Astrocyte of the spinal cord (primary cell): Measurements from ENCODE around the gene BAZ1A.
A peak's percentile ranks its signal among the peaks of the same experiment; 100 is the strongest.
"Not testable (repeated sequence)": the region's sequence is repeated elsewhere in the genome, so short reads cannot be mapped to it uniquely, and the experiment has no call there.

Experiments
- DNase-seq: peaks from one replicate; pipeline ENCODE4 v3.0.0; 2011; ENCODE audit warnings: low read depth, low spot score
- H3K4me3 ChIP-seq: 2 replicates; pipeline ENCODE4 v1.5.1; 2011; ENCODE audit warnings: low read depth, mild to moderate bottlenecking, low read length, moderate library complexity
- in situ Hi-C: cut with HindIII; loops from 2 replicates; pipeline ENCODE4 v1.10.0; 2017; ENCODE audit warnings: low sequenced_read_pairs
- TF ChIP-seq, protein P1 (sequence below): IDR thresholded peaks from 2 replicates; pipeline ENCODE4 v1.5.1; 2012; ENCODE audit warnings: low read depth, mild to moderate bottlenecking, low read length, inconsistent platforms

BAZ1A gene

DNA sequence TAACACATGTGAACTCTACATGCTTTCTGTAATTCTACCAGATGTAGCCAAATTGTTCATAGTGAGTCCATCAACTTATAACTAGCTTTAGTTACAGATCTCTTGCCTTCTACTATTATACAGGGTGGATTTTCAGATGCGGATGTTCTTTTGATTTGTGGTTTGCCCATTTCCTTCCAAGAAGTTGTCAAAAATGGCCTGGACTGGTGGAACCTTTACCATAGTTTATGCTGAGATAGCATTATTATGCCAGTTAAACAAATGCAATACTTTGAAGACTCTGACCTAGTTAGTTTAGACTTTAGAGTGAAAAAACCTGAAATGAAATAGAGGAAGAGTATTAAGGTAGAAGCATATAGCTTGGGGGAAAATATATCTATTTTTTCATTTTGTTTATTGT, 133.3 kb downstream of the BAZ1A start:
- H3K4me3 ChIP-seq = no peak overlapping the region
- in situ Hi-C loops = no loop called here
- no peak for DNase-seq
- TF ChIP-seq, protein P1, sequence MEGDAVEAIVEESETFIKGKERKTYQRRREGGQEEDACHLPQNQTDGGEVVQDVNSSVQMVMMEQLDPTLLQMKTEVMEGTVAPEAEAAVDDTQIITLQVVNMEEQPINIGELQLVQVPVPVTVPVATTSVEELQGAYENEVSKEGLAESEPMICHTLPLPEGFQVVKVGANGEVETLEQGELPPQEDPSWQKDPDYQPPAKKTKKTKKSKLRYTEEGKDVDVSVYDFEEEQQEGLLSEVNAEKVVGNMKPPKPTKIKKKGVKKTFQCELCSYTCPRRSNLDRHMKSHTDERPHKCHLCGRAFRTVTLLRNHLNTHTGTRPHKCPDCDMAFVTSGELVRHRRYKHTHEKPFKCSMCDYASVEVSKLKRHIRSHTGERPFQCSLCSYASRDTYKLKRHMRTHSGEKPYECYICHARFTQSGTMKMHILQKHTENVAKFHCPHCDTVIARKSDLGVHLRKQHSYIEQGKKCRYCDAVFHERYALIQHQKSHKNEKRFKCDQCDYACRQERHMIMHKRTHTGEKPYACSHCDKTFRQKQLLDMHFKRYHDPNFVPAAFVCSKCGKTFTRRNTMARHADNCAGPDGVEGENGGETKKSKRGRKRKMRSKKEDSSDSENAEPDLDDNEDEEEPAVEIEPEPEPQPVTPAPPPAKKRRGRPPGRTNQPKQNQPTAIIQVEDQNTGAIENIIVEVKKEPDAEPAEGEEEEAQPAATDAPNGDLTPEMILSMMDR = no peak

DNA sequence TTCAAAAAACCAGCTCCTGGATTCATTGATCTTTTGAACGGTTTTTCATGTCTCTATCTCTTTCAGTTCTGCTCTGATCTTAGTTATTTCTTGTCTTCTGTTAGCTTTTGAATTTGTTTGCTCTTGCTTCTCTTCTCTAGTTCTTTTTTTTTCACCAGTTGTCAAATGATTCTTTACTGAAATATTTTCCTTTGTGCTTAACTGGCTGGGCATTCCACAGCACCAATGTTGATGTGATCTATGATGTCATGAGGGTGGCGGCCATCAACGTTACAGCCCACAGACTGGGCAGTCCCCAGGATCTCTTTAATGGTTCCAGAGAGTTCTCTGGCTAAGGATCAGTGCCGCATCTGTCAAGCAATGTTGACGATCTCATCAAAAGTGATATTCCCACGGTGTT, 135.0 kb downstream of the BAZ1A start:
- in situ Hi-C loops, H3K4me3 ChIP-seq: not testable (repeated sequence)
- peak; percentile 18 for DNase-seq

DNA sequence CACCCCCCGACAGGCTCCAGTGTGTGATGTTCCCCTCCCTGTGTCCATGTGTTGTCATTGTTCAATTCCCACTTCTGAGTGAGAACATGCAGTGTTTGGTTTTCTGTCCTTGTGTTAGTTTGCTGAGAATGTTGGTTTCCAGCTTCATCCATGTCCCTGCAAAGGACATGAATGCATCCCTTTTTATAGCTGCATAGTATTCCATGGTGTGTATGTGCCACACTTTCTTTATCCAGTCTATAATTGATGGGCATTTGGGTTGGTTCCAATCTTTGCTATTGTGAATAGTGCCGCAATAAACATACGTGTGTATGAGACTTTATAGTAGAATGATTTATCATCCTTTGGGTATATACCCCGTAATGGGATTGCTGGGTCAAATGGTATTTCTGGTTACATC, 138.1 kb downstream of the BAZ1A start:
- DNase-seq, in situ Hi-C loops, H3K4me3 ChIP-seq: not testable (repeated sequence)

DNA sequence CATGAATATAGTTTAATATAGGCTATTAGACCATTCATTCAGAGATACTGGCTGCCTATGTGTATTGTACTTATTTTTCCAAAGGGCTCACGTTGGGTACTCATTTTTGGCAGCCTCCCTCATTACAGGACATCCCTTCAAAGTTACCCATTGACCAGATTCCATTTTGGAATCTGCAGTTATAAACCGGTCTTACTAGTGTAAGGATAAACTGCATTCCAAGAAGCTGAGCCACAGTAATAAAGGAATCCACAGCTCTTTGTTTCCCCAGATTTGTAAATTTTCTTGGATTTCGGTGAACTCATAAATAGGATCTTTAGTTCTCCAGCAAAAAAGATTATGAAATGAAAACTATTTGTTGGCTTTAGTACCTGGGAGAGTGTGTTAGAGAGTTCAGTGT, 141.9 kb downstream of the BAZ1A start:
- H3K4me3 ChIP-seq = no peak overlapping the region
- in situ Hi-C loops = no loop called here
- DNase-seq = peak; percentile 23
- TF ChIP-seq, protein P1 = no peak

DNA sequence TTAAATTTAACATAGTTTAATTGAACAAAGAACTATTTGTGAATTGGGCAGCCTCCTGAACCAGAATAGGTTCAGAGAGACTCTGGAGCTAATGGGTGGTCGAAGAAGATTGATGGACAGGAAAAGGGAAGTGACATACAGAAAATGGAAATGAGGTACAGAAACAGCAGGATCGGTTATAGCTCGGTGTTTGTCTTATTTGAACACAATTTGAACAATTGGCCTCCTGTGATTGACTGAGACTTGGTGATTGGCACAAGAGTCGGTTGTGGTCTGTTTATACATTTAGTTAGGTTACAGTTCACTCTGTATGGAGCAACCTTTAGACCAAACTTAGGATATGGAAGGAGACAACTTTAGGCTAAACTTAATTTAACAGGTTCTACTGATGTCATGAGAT, 142.4 kb downstream of the BAZ1A start:
- H3K4me3 ChIP-seq = no peak overlapping the region
- DNase-seq = no peak
- in situ Hi-C loops = no loop called here
- TF ChIP-seq, protein P1 = no peak

DNA sequence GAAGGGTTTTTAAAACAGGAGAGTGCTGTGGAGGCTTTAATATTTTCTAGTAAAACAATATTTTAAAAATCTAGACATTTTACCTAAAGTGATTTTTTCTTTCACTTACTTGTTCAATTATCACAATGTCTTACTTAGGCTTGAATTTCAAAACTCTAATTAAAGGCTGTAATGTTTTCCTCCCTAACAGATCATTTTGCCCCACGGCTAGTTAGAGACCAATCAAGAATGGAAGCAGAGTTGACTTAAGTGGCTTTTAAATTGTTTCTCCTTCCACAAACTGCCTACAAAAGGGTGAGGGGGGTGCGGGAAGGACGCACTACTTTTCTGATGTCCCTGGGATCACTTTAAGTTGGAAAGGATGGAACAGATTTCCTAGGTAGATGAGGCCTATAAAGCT, 151.3 kb downstream of the BAZ1A start:
- TF ChIP-seq, protein P1 = no peak
- DNase-seq = no peak
- no peak overlapping the region for H3K4me3 ChIP-seq
- in situ Hi-C loops = no loop called here

DNA sequence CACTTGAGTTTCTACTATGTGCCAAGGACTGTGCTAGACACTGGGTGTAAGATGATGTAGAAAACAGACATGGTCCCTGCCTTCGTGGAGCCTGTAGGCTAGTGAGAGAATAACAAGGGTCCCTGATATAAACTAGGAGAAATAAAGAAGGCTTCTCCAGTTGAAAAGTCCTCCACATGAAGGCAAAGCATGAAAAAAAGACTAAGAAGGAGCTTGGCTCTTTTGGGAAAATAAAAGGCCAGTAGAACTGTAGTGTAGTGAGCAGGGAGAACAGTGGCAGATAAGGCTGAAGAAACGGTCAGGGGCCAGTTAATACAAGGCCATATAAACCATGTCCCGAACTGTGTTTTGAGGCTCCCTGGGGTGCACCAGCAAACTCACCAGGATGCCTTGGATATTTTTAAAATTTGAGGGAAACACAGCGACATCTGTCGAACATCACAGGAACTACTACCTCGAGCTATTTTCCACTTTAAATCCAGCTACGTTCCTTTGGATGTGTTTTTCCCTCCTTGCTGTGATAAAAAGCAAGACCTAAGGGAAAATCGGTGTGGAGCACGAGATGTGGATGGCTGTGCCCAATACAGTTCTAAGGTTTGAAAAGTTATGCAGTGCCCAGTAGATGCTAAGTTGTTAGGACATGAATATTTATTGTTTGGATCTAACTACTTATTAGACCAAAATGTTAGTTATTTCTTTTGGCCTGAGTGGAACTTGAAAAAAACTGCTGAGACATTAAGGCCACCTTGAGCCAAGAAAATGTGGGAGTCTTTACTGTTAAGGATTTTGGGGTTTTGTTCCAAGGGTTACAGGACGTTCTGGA, 152.2 kb downstream of the BAZ1A start:
- peak; percentile 70 for DNase-seq
- TF ChIP-seq, protein P1 = peak; percentile 76
- no peak overlapping the region for H3K4me3 ChIP-seq
- in situ Hi-C loops = no loop called here
